NCI-H1417 (cell line): ENCODE measurements around the gene ARFGEF3.

Experiments used
- DNase-seq, 3 experiments: peaks; one replicate each; lab custom pipeline; 2025; lab: John Stamatoyannopoulos, UW

Gene ARFGEF3

GRCh38 chr6:138307816-138308730, 146.3 kb downstream of the ARFGEF3 start:
- no peak for DNase-seq

GRCh38 chr6:138308731-138309110, 147.0 kb downstream of the ARFGEF3 start:
- no peak for DNase-seq

GRCh38 chr6:138309695-138310094, 148.0 kb downstream of the ARFGEF3 start:
- DNase-seq: no peak

- peak; percentile 47 to 89 (median 60) for DNase-seq
Observed at GRCh38 chr6:138310294-138310693, 148.6 kb downstream of the ARFGEF3 start.

- DNase-seq: peak in 2 of 3 experiments; percentile 26 to 71
Observed at GRCh38 chr6:138310821-138311220, 149.1 kb downstream of the ARFGEF3 start.

GRCh38 chr6:138311268-138311667, 149.5 kb downstream of the ARFGEF3 start:
- no peak for DNase-seq

- no peak for DNase-seq
Observed at GRCh38 chr6:138318741-138319375, 157.1 kb downstream of the ARFGEF3 start.

GRCh38 chr6:138321934-138322333, 160.2 kb downstream of the ARFGEF3 start:
- no peak for DNase-seq

- DNase-seq: no peak
Observed at GRCh38 chr6:138323821-138324220, 162.1 kb downstream of the ARFGEF3 start.

GRCh38 chr6:138328210-138328609, 166.5 kb downstream of the ARFGEF3 start:
- no peak for DNase-seq

- no peak for DNase-seq
Observed at GRCh38 chr6:138330763-138331162, 169.0 kb downstream of the ARFGEF3 start.

GRCh38 chr6:138331444-138331843, 169.7 kb downstream of the ARFGEF3 start:
- DNase-seq: no peak

GRCh38 chr6:138331984-138332383, 170.2 kb downstream of the ARFGEF3 start:
- DNase-seq: no peak

GRCh38 chr6:138334000-138334399, 172.3 kb downstream of the ARFGEF3 start:
- no peak for DNase-seq

GRCh38 chr6:138334963-138335362, 173.2 kb downstream of the ARFGEF3 start:
- DNase-seq: no peak

- DNase-seq: no peak
Observed at GRCh38 chr6:138336221-138336620, 174.5 kb downstream of the ARFGEF3 start.

- no peak for DNase-seq
Observed at GRCh38 chr6:138337076-138337475, 175.3 kb downstream of the ARFGEF3 start.

GRCh38 chr6:138339024-138339423, 177.3 kb downstream of the ARFGEF3 start:
- peak in 1 of 3 experiments; percentile 31 for DNase-seq

- DNase-seq: peak in 1 of 3 experiments; percentile 11
Observed at GRCh38 chr6:138341176-138341575, 179.4 kb downstream of the ARFGEF3 start.

GRCh38 chr6:138343112-138343511, 181.4 kb downstream of the ARFGEF3 start:
- no peak for DNase-seq

GRCh38 chr6:138345565-138346285, 184.0 kb downstream of the ARFGEF3 start:
- no peak for DNase-seq
